GM12873 (cell line): ENCODE data around the gene XYLT1.

Experiments
- CTCF ChIP-seq: IDR thresholded peaks from 2 replicates; pipeline ENCODE4 v1.5.1; 2012; ENCODE audit warnings: low read depth, mild to moderate bottlenecking, moderate library complexity, low read length, control low read depth; ENCODE audit not compliant: insufficient read depth; ENCODE audit errors: missing control alignments

Gene XYLT1

DNA sequence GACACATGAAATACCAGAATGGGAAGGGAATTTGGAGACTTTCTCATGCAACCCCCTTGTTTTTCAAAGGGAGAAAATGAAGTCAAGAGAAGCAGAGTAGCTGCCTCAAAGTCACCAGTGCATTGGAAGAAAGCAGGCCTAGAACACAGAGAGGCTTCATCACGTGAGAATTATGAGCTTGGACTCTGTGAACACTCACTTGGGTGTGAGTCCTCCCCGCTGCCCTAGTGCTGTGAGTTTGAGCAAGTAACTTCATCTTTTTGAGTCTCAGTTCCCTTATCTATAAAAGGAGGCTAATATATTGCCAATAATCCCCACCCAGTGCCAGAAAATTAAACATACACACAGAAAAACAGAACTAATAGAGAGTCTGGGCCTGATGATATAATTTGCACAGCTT is 315.8 kb downstream of the XYLT1 start:
- TF ChIP-seq CTCF, result no peak

DNA sequence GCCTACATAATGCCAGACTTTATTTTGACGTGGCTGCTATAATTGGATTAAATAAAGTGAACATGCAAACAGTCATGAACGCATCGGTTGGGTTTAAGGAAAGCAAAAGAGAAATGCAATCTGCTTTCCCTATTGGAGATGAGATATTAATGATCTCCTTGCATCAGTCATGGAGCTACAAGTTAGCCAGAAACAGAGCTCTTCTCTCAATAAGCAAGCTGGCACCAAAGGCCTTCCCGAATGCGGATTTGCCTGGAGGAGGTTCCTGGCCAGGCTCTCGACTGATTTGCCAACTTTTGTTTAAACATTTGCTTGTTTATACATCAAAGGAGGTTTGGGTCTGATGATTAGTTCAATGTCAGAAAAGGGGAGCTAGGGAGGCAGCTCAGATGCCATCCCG is 318.4 kb downstream of the XYLT1 start:
- TF ChIP-seq CTCF, result no peak

DNA sequence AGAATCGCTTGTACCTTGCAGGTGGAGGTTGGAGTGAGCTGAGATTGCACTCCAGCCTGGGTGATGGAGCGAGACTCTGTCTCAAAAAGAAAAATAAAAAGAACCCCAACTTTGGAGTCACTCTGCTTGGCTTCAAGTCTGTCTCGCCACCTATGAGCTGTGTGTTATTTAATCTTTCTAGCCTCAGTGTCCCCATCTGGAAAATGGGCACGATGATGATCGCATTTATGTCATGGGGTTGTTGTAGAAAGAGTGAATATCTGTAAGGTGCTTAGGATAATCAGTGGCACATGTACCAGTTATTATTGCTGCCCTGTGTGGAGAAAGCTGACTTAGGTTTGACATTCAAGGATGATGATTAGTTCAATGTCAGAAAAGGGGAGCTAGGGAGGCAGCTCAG is 319.4 kb downstream of the XYLT1 start:
- no peak for TF ChIP-seq CTCF

DNA sequence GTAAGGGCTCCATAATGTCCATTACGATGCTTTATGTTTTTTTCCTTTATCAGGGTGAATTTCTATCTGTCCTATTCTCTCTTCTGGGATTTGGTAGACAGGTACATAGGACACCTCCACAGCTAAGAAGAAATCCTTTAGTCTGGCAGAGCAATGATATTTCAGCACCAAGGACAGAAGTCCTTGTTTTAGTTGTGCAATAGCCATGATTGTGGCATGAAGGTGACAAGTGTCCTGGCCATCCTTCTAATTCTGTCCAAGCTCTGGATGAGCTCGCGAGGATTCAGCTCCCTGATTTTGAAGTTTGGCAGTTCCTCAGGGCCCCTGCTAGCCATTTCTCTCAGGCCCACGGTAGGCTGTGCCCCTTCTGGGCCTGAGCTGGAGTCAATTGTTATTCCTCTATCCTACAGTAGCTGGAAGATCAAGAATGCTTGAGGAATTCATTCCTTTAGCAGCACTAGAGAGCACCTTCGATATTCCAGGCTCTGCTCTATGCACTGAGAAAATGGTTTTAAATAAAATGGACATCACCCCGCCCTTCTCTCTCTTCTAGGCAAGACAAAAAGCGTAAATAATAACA is 320.8 kb downstream of the XYLT1 start:
- no peak for TF ChIP-seq CTCF

- TF ChIP-seq CTCF, result no peak
Observed at GRCh38 chr16:17147942-17148341, 322.8 kb downstream of the XYLT1 start.

DNA sequence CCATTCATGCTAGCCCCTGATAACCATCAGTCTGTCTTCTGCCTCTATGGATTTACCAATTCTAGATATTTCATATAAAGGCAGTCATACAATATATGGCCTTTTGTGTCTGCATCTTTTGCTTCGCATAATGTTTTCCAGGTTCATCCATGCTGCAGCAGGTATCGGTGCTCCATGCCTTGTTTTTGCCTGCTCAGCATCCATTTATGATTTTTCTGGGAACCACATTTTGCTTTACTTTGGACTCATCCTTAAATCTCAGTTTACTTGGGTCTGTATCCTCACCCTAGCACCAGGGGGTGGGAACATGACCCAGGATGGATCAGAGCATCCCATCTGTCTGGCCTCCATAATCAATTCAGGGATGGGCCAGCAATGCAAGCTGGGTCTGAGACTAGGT is 325.7 kb downstream of the XYLT1 start:
- TF ChIP-seq CTCF, result no peak

DNA sequence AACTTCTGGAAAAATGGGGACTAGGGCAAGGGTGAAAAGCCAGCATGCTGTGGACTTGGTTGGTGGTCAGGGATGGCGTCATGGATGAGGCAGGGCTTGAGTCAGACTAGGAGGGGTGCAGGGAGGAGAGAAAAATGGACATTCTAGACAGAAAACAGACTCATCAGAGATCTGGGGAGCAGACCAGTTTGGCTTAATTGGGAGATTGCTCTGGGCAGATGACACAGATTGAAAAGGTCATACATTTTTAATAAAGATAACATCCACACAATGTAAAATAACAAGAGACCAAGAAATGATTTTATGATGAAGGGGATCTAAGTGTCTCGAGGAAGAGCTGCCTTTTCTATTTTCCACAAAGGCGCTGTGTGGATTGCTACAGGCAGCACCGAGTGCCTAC is 326.3 kb downstream of the XYLT1 start:
- no peak for TF ChIP-seq CTCF
